Measurements from ENCODE around the gene MAPK14.

Gene MAPK14

GRCh38 chr6:36015666-36016065 is 11.9 kb upstream of the MAPK14 start:
- no peak for TF ChIP-seq TCF12 (IDR thresholded peaks at IDR 0.05; ENCODE audit: low read depth)

GRCh38 chr6:36018339-36018738 is 9.3 kb upstream of the MAPK14 start:
- no peak for TF ChIP-seq MAX (IDR thresholded peaks at IDR 0.05)
- no peak for TF ChIP-seq ZBTB7A (IDR thresholded peaks at IDR 0.05; ENCODE audit: low read depth)
- no peak for TF ChIP-seq EGR1 (IDR thresholded peaks at IDR 0.05)
- no peak for TF ChIP-seq EP300 (IDR thresholded peaks at IDR 0.05; ENCODE audit: borderline replicate concordance)
- no peak for TF ChIP-seq TEAD4 (IDR thresholded peaks at IDR 0.05)
- TF ChIP-seq FOXM1 (IDR thresholded peaks at IDR 0.05; ENCODE audit: borderline replicate concordance, low read depth), result no peak
- no peak for TF ChIP-seq RAD21 (IDR thresholded peaks at IDR 0.05; ENCODE audit: low read depth)

GRCh38 chr6:36019167-36019566 is 8.4 kb upstream of the MAPK14 start:
- TF ChIP-seq USF1 (IDR thresholded peaks at IDR 0.05), result no peak

- TF ChIP-seq TCF12 (IDR thresholded peaks at IDR 0.05; ENCODE audit: low read depth) (no peak), MAX (IDR thresholded peaks at IDR 0.05) (no peak), RAD21 (IDR thresholded peaks at IDR 0.05; ENCODE audit: low read depth) (no peak), USF1 (IDR thresholded peaks at IDR 0.05) (no peak), FOXM1 (IDR thresholded peaks at IDR 0.05; ENCODE audit: borderline replicate concordance, low read depth) (no peak), EP300 (IDR thresholded peaks at IDR 0.05; ENCODE audit: borderline replicate concordance) (no peak), YY1 (IDR thresholded peaks at IDR 0.05; ENCODE audit: low read depth) (no peak), CEBPB (IDR thresholded peaks at IDR 0.05) (no peak), NFIC (IDR thresholded peaks at IDR 0.05) (no peak), ZBTB7A (IDR thresholded peaks at IDR 0.05; ENCODE audit: low read depth) (no peak), TAF1 (IDR thresholded peaks at IDR 0.05; ENCODE audit: low read depth) (no peak), CREB1 (IDR thresholded peaks at IDR 0.05; ENCODE audit: low read depth) (no peak), EGR1 (IDR thresholded peaks at IDR 0.05) (no peak), TEAD4 (IDR thresholded peaks at IDR 0.05) (no peak), REST (IDR thresholded peaks at IDR 0.05; ENCODE audit: low read depth) (no peak)
Observed at GRCh38 chr6:36020154-36020553, 7.5 kb upstream of the MAPK14 start.

- TF ChIP-seq CEBPB (IDR thresholded peaks at IDR 0.05), result no peak
- no peak for TF ChIP-seq TEAD4 (IDR thresholded peaks at IDR 0.05)
- no peak for TF ChIP-seq TAF1 (IDR thresholded peaks at IDR 0.05; ENCODE audit: low read depth)
- no peak for TF ChIP-seq MAX (IDR thresholded peaks at IDR 0.05)
- no peak for TF ChIP-seq FOXM1 (IDR thresholded peaks at IDR 0.05; ENCODE audit: borderline replicate concordance, low read depth)
- TF ChIP-seq RAD21 (IDR thresholded peaks at IDR 0.05; ENCODE audit: low read depth), result no peak
- no peak for TF ChIP-seq USF1 (IDR thresholded peaks at IDR 0.05)
Observed at GRCh38 chr6:36023996-36024795, 3.4 kb upstream of the MAPK14 start, which contains the start of gene SLC26A8. SLC26A8 (minus strand) TSS chr6:36024641; CDS start chr6:36019707, 4,934 bp downstream.

GRCh38 chr6:36025260-36025931 is 2.2 kb upstream of the MAPK14 start:
- no peak for TF ChIP-seq ZBTB7A (IDR thresholded peaks at IDR 0.05; ENCODE audit: low read depth)
- TF ChIP-seq CEBPB (IDR thresholded peaks at IDR 0.05), result no peak
- TF ChIP-seq NFIC (IDR thresholded peaks at IDR 0.05), result no peak
- TF ChIP-seq FOXM1 (IDR thresholded peaks at IDR 0.05; ENCODE audit: borderline replicate concordance, low read depth), result no peak
- no peak for TF ChIP-seq TAF1 (IDR thresholded peaks at IDR 0.05; ENCODE audit: low read depth)
- no peak for TF ChIP-seq TEAD4 (IDR thresholded peaks at IDR 0.05)
- no peak for TF ChIP-seq EP300 (IDR thresholded peaks at IDR 0.05; ENCODE audit: borderline replicate concordance)
- no peak for TF ChIP-seq REST (IDR thresholded peaks at IDR 0.05; ENCODE audit: low read depth)
- no peak for TF ChIP-seq USF1 (IDR thresholded peaks at IDR 0.05)
- no peak for TF ChIP-seq TCF12 (IDR thresholded peaks at IDR 0.05; ENCODE audit: low read depth)
- no peak for TF ChIP-seq RAD21 (IDR thresholded peaks at IDR 0.05; ENCODE audit: low read depth)
- TF ChIP-seq CREB1 (IDR thresholded peaks at IDR 0.05; ENCODE audit: low read depth), result no peak
- TF ChIP-seq EGR1 (IDR thresholded peaks at IDR 0.05), result no peak
- no peak for TF ChIP-seq YY1 (IDR thresholded peaks at IDR 0.05; ENCODE audit: low read depth)
- TF ChIP-seq MAX (IDR thresholded peaks at IDR 0.05), result no peak

All from Ishikawa (cell line).